Tibial nerve (tissue), 4 donors: Measurements from ENCODE around the gene SMAP1.

Experiments used
- CTCF ChIP-seq, 5 experiments: fragments of 200-600 bp in 3 of 5; fragments of 450-650 bp in 2 of 5; sonication (generic) in 3 of 5; IDR thresholded peaks; one replicate each; pipeline ENCODE4 v1.5.1; 2016 to 2019; ENCODE audit warnings: antibody characterized with exemption in 5 of 5, mild to moderate bottlenecking in 3 of 5, moderate library complexity in 2 of 5
- EP300 ChIP-seq, 2 donors: sonication (generic); formaldehyde crosslinking; IDR thresholded peaks; one replicate each; pipeline ENCODE4 v1.6.1; 2017; ENCODE audit warnings: antibody characterized with exemption in 2 of 2, mild to moderate bottlenecking in 1 of 2

- TF ChIP-seq CTCF (IDR thresholded peaks at IDR 0.05) (no peak), EP300 (IDR thresholded peaks at IDR 0.05) (no peak)
Observed at GRCh38 chr6:70675822-70676221, 8.1 kb downstream of the SMAP1 start.
